IMR-90 (cell line): ENCODE measurements around the gene NUFIP1. TPM values are rescaled to one million over a fixed set of nuclear protein-coding genes. Genes with fewer than 3 reads are reported as not detected.

Source experiments
- ATAC-seq: fragments of 200-7000 bp; cut with Tn5 transposase; 2 replicates; pipeline ENCODE4 v1.9.1; 2020; ENCODE audit warnings: low read depth, mild to moderate bottlenecking, moderate library complexity
- BruUV-seq: library from RNA; stranded (reverse); fragments of 400-500 nt; replicated peaks from 2 replicates; lab custom pipeline; 2021; lab: Mats Ljungman, UMichigan
- CTCF ChIA-PET: fragments of 300-600 bp; formaldehyde crosslinking; extraction: SDS; loops from one replicate; lab custom pipeline; 2021; ENCODE audit warnings: antibody characterized with exemption; lab: Yijun Ruan, JAX
- POLR2A ChIA-PET: fragments of 300-600 bp; sonication (Branson Sonifier 250); formaldehyde crosslinking; loops from one replicate; lab custom pipeline; 2022; ENCODE audit warnings: antibody characterized with exemption; ENCODE audit not compliant: unreplicated experiment; lab: Charles Lee
- DNase-seq: peaks from one replicate; pipeline ENCODE4 v3.0.0; 2013
- H2AFZ ChIP-seq: replicated peaks from 2 replicates; pipeline ENCODE3; 2013; ENCODE audit warnings: low read length, mild to moderate bottlenecking; ENCODE audit not compliant: poor library complexity
- H2AK5ac ChIP-seq: 2 replicates; pipeline ENCODE4 v1.6.1; 2013; ENCODE audit warnings: low read depth, low read length, inconsistent platforms
- H2AK9ac ChIP-seq: replicated peaks from 2 replicates; pipeline ENCODE3; 2013; ENCODE audit warnings: mild to moderate bottlenecking, low read depth, low read length, moderate library complexity; ENCODE audit not compliant: poor library complexity
- H2BK120ac ChIP-seq: 2 replicates; pipeline ENCODE4 v1.6.1; 2013; ENCODE audit warnings: low read depth, low read length, inconsistent platforms
- H2BK15ac ChIP-seq: 3 replicates; pipeline ENCODE4 v1.6.1; 2013; ENCODE audit warnings: low read depth, low read length, inconsistent platforms
- H2BK20ac ChIP-seq: 2 replicates; pipeline ENCODE4 v1.6.1; 2013; ENCODE audit warnings: low read depth, mild to moderate bottlenecking, inconsistent platforms, low read length, moderate library complexity
- H2BK5ac ChIP-seq: 2 replicates; pipeline ENCODE4 v1.6.1; 2013; ENCODE audit warnings: mild to moderate bottlenecking, low read depth, low read length, inconsistent platforms; ENCODE audit not compliant: poor library complexity, severe bottlenecking
- H3K14ac ChIP-seq: replicated peaks from 2 replicates; pipeline ENCODE4 v1.6.1; 2013; ENCODE audit warnings: low read depth, low read length, inconsistent platforms
- H3K18ac ChIP-seq: 2 replicates; pipeline ENCODE4 v1.6.1; 2013; ENCODE audit warnings: low read depth, low read length, control low read depth
- H3K23ac ChIP-seq: 2 replicates; pipeline ENCODE4 v1.6.1; 2013; ENCODE audit warnings: low read depth, low read length, inconsistent platforms
- H3K27ac ChIP-seq: 2 replicates; pipeline ENCODE4 v1.5.1; 2013; ENCODE audit warnings: mild to moderate bottlenecking, control low read depth, low read length; ENCODE audit not compliant: insufficient read depth
- H3K27me3 ChIP-seq: 2 replicates; pipeline ENCODE4 v1.6.1; 2013; ENCODE audit warnings: low read length; ENCODE audit not compliant: control insufficient read depth, insufficient read depth
- H3K36me3 ChIP-seq: 2 replicates; pipeline ENCODE4 v1.6.1; 2013; ENCODE audit warnings: low read length, mixed read lengths; ENCODE audit not compliant: control insufficient read depth, insufficient read depth
- H3K4ac ChIP-seq: 2 replicates; pipeline ENCODE4 v1.6.1; 2013; ENCODE audit warnings: low read depth, low read length, inconsistent platforms
- H3K4me1 ChIP-seq: 2 replicates; pipeline ENCODE4 v1.6.1; 2013; ENCODE audit warnings: low read length, mixed read lengths; ENCODE audit not compliant: control insufficient read depth, insufficient read depth
- H3K4me2 ChIP-seq: 2 replicates; pipeline ENCODE4 v1.6.1; 2013; ENCODE audit warnings: low read depth, mild to moderate bottlenecking, control low read depth, low read length, moderate library complexity
- H3K4me3 ChIP-seq: 2 replicates; pipeline ENCODE4 v1.5.1; 2013; ENCODE audit warnings: low read depth, mild to moderate bottlenecking, control low read depth, low read length, moderate library complexity; ENCODE audit not compliant: insufficient read depth
- H3K56ac ChIP-seq: 2 replicates; pipeline ENCODE4 v1.6.1; 2013; ENCODE audit warnings: low read length, inconsistent platforms; ENCODE audit not compliant: insufficient read depth; ENCODE audit errors: extremely low read depth
- H3K79me1 ChIP-seq, 2 experiments: 2 replicates each; pipeline ENCODE4 v1.6.1; 2013; ENCODE audit warnings: low read length in 2 of 2, inconsistent platforms in 1 of 2, low read depth in 1 of 2
- H3K9ac ChIP-seq: 2 replicates; pipeline ENCODE4 v1.6.1; 2013; ENCODE audit warnings: low read depth, low read length, control low read depth
- H3K9me1 ChIP-seq: 2 replicates; pipeline ENCODE4 v1.6.1; 2013; ENCODE audit warnings: low read length, inconsistent platforms; ENCODE audit not compliant: insufficient read depth
- H3K9me3 ChIP-seq: 2 replicates; pipeline ENCODE4 v1.6.1; 2013; ENCODE audit warnings: low read length; ENCODE audit not compliant: control insufficient read depth, insufficient read depth
- H4K20me1 ChIP-seq: 2 replicates; pipeline ENCODE4 v1.6.1; 2013; ENCODE audit warnings: low read length, inconsistent platforms; ENCODE audit not compliant: insufficient read depth
- H4K5ac ChIP-seq: 2 replicates; pipeline ENCODE4 v1.6.1; 2013; ENCODE audit warnings: mild to moderate bottlenecking, low read depth, low read length, control low read depth
- H4K8ac ChIP-seq, 2 experiments: 2 replicates each; pipeline ENCODE4 v1.6.1; 2013; ENCODE audit warnings: low read depth in 2 of 2, low read length in 2 of 2, control low read depth in 1 of 2, inconsistent platforms in 1 of 2
- H4K91ac ChIP-seq: 2 replicates; pipeline ENCODE4 v1.6.1; 2013; ENCODE audit warnings: low read depth, low read length, inconsistent platforms; ENCODE audit not compliant: insufficient read depth
- BHLHE40 ChIP-seq: fragments of 150-350 bp; IDR thresholded peaks from 2 replicates; pipeline ENCODE4 v1.6.1; 2016; ENCODE audit warnings: mild to moderate bottlenecking, low read depth, low read length
- ELK1 ChIP-seq: fragments of 150-350 bp; IDR thresholded peaks from 2 replicates; pipeline ENCODE4 v1.6.1; 2016; ENCODE audit warnings: low read depth, mild to moderate bottlenecking, low read length, moderate library complexity, borderline replicate concordance
- WGBS, 2 experiments: methylation state at CpG; one replicate each; pipeline versions ENCODE4 v1.1.5 to v1.1.7; 2013; ENCODE audit warnings: missing lambda C conversion rate in 2 of 2; ENCODE audit not compliant: insufficient read length in 1 of 2; ENCODE audit errors: extremely low coverage in 2 of 2; 5-methylcytosine and 5-hydroxymethylcytosine counted together
- dilution Hi-C: fragments of 300-500 bp; cut with HindIII; formaldehyde crosslinking; loops from one replicate; pipeline ENCODE4 v1.14.3; 2018; ENCODE audit warnings: low sequenced_read_pairs; ENCODE audit not compliant: unreplicated experiment
- in situ Hi-C: fragments of 300-500 bp; cut with MboI; formaldehyde crosslinking; loops from 3 replicates; pipeline ENCODE4 v1.14.3; 2019; ENCODE audit warnings: low sequenced_read_pairs, inconsistent platforms, mixed read lengths
- intact Hi-C: fragments of 100-400 bp; cut with micrococcal nuclease; formaldehyde crosslinking; loops from 2 replicates; pipeline ENCODE4 v1.10.0; 2022
- polyA plus RNA-seq, 3 experiments: library from polyadenylated mRNA; depleted of rRNA; stranded (reverse); fragments of >200 nt; gene quantifications; 2 replicates each; pipeline ENCODE4 v1.2.3, GENCODE V29; 2012; ENCODE audit warnings: low replicate concordance in 1 of 3
- total RNA-seq: library from RNA; depleted of rRNA; stranded (reverse); fragments of >200 nt; gene quantifications from 2 replicates; pipeline ENCODE4 v1.2.3, GENCODE V29; 2012

The NUFIP1 gene
- total and polyA plus RNA-seq, 2 of the 4 experiments (the other 2 are of a cell fraction), result 1.4 to 2.3 TPM

GRCh38 chr13:44929692-44930091 lies 59.6 kb downstream of the NUFIP1 start:
- no peak overlapping the region for H2AK9ac ChIP-seq
- no peak for DNase-seq
- H2AK5ac ChIP-seq, result no peak overlapping the region
- no peaks in the 10 kb centered on the region for H4K20me1 ChIP-seq
- H2AFZ ChIP-seq, result no peak overlapping the region
- H3K4me2 ChIP-seq, result no peak overlapping the region
- no peak for ATAC-seq
- H3K9ac ChIP-seq, result no peak overlapping the region
- WGBS, 2 experiments, result 94% methylated on average over 3 of the region's 3 CpGs; no CpG with 5 or more reads in 1 of the 2 experiments
- no peak overlapping the region for H3K23ac ChIP-seq
- intact Hi-C loops, result no loop called here
- H3K79me1 ChIP-seq, result no peaks in the 10 kb centered on the region
- H3K4me1 ChIP-seq, result peaks cover 6% of the 10 kb centered on the region; the same call in 1 of the 2 replicates
- H3K18ac ChIP-seq, result no peak overlapping the region
- POLR2A ChIA-PET, result no interaction called here
- H3K27me3 ChIP-seq, result 0 out of 2 replicates have a peak, but pooled peaks cover 4% of the 10 kb centered on the region
- no peak overlapping the region for H2BK20ac ChIP-seq
- H3K4me3 ChIP-seq, result no peak overlapping the region
- in situ Hi-C loops, result no loop called here
- no peak for TF ChIP-seq BHLHE40
- no peak for TF ChIP-seq ELK1
- BruUV-seq, result no TSS peak
- peaks cover 10% of the 10 kb centered on the region for H3K9me1 ChIP-seq
- CTCF ChIA-PET, result no interaction called here
- H3K14ac ChIP-seq, result no peak overlapping the region
- H4K8ac ChIP-seq, result no peak overlapping the region
- H2BK5ac ChIP-seq, result no peak overlapping the region
- H3K36me3 ChIP-seq, result no peaks in the 10 kb centered on the region
- no peak overlapping the region for H2BK15ac ChIP-seq
- no peak overlapping the region for H4K5ac ChIP-seq
- dilution Hi-C loops, result no loop called here
- H2BK120ac ChIP-seq, result no peak overlapping the region
- H3K4ac ChIP-seq, result no peak overlapping the region
- no peaks in the 10 kb centered on the region for H3K9me3 ChIP-seq
- H3K56ac ChIP-seq, result no peak overlapping the region
- no peak overlapping the region for H4K91ac ChIP-seq
- no peak overlapping the region for H3K27ac ChIP-seq
